ENCODE results near the gene ARPC1A. TPM values are rescaled to one million over a fixed set of nuclear protein-coding genes. Genes with fewer than 3 reads are reported as not detected.
A peak's percentile ranks its signal among the peaks of the same experiment; 100 is the strongest.
"Not testable (repeated sequence)": the region's sequence is repeated elsewhere in the genome, so short reads cannot be mapped to it uniquely, and the experiment has no call there.

Gene ARPC1A
- total RNA-seq, 4 donors from 2014 or later: 37.0 to 58.8 (median 44.1) TPM

- Histone ChIP-seq H3K27me3 (no peaks in the 10 kb centered on the region), H3K36me3 (no peaks in the 10 kb centered on the region), H3K9me3 (no peaks in the 10 kb centered on the region), H3K4me1 (no peaks in the 10 kb centered on the region), H3K4me3 (no peak overlapping the region), H3K27ac (no peak overlapping the region)
- TF ChIP-seq, protein P1, sequence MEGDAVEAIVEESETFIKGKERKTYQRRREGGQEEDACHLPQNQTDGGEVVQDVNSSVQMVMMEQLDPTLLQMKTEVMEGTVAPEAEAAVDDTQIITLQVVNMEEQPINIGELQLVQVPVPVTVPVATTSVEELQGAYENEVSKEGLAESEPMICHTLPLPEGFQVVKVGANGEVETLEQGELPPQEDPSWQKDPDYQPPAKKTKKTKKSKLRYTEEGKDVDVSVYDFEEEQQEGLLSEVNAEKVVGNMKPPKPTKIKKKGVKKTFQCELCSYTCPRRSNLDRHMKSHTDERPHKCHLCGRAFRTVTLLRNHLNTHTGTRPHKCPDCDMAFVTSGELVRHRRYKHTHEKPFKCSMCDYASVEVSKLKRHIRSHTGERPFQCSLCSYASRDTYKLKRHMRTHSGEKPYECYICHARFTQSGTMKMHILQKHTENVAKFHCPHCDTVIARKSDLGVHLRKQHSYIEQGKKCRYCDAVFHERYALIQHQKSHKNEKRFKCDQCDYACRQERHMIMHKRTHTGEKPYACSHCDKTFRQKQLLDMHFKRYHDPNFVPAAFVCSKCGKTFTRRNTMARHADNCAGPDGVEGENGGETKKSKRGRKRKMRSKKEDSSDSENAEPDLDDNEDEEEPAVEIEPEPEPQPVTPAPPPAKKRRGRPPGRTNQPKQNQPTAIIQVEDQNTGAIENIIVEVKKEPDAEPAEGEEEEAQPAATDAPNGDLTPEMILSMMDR (IDR thresholded peaks at IDR 0.05 in 4 of 5, conservative IDR thresholded peaks at IDR 0.05 in 1 of 5): no peak
- DNase-seq (no peak), ATAC-seq (no peak)
- intact Hi-C loops (cut with DNase I; ENCODE audit: low total_unique reads): no loop called here
- in situ Hi-C loops (cut with MboI; ENCODE audit: low sequenced_read_pairs in 4 of 4): loop anchor here (5.0 to 25.0 kb wide), 2 partner anchors 177 to 272 kb away; partner anchors contain the start of gene SMURF1 (in 1 of the 4)
Observed at GRCh38 chr7:99314504-99314903, 11.2 kb upstream of the ARPC1A start.

DNA sequence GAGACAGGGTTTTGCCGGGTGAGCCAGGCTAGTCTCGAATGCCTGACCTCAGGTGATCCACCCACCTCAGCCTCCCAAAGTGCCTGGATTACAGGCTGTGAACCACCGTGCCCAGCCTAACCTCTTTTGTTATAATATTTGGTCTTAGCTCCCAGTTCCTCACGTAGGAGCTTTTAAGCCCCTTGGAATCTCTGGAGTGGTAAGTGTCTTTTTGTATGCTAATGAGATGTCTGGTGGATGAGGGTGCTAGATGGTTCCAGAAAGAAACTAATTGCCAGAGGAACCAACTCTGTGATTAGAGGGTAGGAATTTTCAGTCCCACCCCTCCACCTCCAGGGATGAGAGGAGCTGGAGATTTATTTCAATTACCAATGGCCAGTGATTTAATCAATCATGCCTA is 5.3 kb upstream of the ARPC1A start:
- Histone ChIP-seq H3K4me3 (no peak overlapping the region), H3K4me1 (peaks cover 10 to 14% of the 10 kb centered on the region in 2 donors), H3K36me3 (no peaks in the 10 kb centered on the region), H3K9me3 (no peaks in the 10 kb centered on the region), H3K27me3 (no peaks in the 10 kb centered on the region), H3K27ac (no peak overlapping the region)
- no peak for ATAC-seq
- intact Hi-C loops (cut with DNase I; ENCODE audit: low total_unique reads) (loop anchor here (10.0 kb wide), 1 partner anchor 396 kb away; no protein-coding TSS in a partner anchor), in situ Hi-C loops (cut with MboI; ENCODE audit: low sequenced_read_pairs in 4 of 4) (loop anchor here in 1 of 4 donors (25.0 kb wide), 1 partner anchor 183 kb away; the partner anchor contains the start of gene SMURF1)
- no peak for DNase-seq
- TF ChIP-seq, protein P1 (IDR thresholded peaks at IDR 0.05 in 4 of 5, conservative IDR thresholded peaks at IDR 0.05 in 1 of 5): no peak
- TF ChIP-seq POLR2A (IDR thresholded peaks at IDR 0.05): no peak

DNA sequence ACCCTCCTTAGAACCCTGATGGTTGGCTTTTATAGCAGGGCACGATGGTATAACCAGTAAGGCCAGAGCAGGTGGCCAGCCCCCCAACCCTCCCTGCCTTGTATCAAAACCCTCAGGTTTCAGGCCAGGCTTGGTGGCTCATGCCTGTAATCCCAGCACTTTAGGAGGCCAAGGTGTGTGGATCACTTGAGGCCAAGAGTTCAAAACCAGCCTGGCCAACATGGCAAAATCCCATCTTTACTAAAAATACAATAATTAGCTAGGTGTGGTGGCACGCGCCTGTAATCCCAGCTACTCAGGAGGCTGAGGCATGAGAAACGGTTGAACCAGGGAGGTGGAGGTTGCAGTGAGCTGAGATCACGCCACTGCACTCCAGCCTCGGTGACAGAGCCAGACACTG is 3.0 kb upstream of the ARPC1A start:
- in situ Hi-C loops (cut with MboI; ENCODE audit: low sequenced_read_pairs in 4 of 4) (loop anchor here in 1 of 4 donors (25.0 kb wide), 1 partner anchor 185 kb away; the partner anchor contains the start of gene SMURF1), intact Hi-C loops (cut with DNase I; ENCODE audit: low total_unique reads) (loop anchor here (10.0 kb wide), 1 partner anchor 398 kb away; no protein-coding TSS in a partner anchor)
- not testable (repeated sequence) for H3K27me3 ChIP-seq, H3K4me3 ChIP-seq, H3K36me3 ChIP-seq, DNase-seq, H3K27ac ChIP-seq, ATAC-seq, H3K9me3 ChIP-seq
- H3K4me1 ChIP-seq: peaks cover 24 to 27% of the 10 kb centered on the region in 2 donors

DNA sequence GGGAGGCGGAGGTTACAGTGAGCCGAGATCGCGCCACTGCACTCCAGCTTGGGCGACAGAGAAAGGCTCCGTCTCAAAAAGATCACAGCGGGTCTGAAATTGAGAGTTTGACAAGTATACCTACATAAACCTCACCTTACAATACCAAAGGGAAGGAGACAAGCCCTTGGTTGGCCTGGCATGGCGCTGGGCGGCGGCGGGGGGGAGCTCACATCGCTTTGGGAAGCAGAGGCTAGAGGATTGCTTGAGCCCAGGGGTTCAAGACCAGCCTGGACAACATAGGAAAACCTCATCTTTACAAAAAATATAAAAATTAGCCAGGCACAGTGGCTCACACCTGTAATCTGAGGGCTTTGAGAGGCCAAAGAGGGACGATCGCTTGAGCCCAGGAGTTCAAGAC is 1.1 kb upstream of the ARPC1A start:
- intact Hi-C loops (cut with DNase I; ENCODE audit: low total_unique reads): loop anchor here (10.0 kb wide), 1 partner anchor 400 kb away; no protein-coding TSS in a partner anchor
- H3K27ac ChIP-seq: no peak overlapping the region
- TF ChIP-seq, protein P1 (IDR thresholded peaks at IDR 0.05 in 4 of 5, conservative IDR thresholded peaks at IDR 0.05 in 1 of 5): no peak
- TF ChIP-seq POLR2A (IDR thresholded peaks at IDR 0.05): no peak
- peak overlapping the region in 2 of 4 donors; percentile 97 to 98 for H3K4me3 ChIP-seq
- H3K36me3 ChIP-seq: no peaks in the 10 kb centered on the region
- no peaks in the 10 kb centered on the region for H3K27me3 ChIP-seq
- H3K9me3 ChIP-seq: no peaks in the 10 kb centered on the region
- ATAC-seq (no peak), DNase-seq (no peak)
- peaks cover 41 to 42% of the 10 kb centered on the region in 2 donors for H3K4me1 ChIP-seq
- in situ Hi-C loops (cut with MboI; ENCODE audit: low sequenced_read_pairs in 4 of 4): loop anchor here in 1 of 4 donors (25.0 kb wide), 1 partner anchor 187 kb away; the partner anchor contains the start of gene SMURF1

GRCh38 chr7:99325001-99325493 is 651 bp upstream of the ARPC1A start:
- TF ChIP-seq, protein P1 (IDR thresholded peaks at IDR 0.05 in 4 of 5, conservative IDR thresholded peaks at IDR 0.05 in 1 of 5): no peak
- TF ChIP-seq POLR2A (IDR thresholded peaks at IDR 0.05): no peak
- intact Hi-C loops (cut with DNase I; ENCODE audit: low total_unique reads) (loop anchor here (5.0 to 10.0 kb wide), 4 partner anchors 82 to 400 kb away; partner anchors contain the start of genes BUD31, PDAP1, SMURF1 and ZKSCAN5), in situ Hi-C loops (cut with MboI; ENCODE audit: low sequenced_read_pairs in 4 of 4) (no loop called here)
- H3K27me3 ChIP-seq: no peaks in the 10 kb centered on the region
- peaks cover 46 to 47% of the 10 kb centered on the region in 2 donors for H3K4me1 ChIP-seq
- ATAC-seq (no peak), DNase-seq (no peak)
- no peaks in the 10 kb centered on the region for H3K9me3 ChIP-seq
- H3K27ac ChIP-seq: peak overlapping the region; percentile 88 to 95 (median 94)
- peak overlapping the region; percentile 97 to 99 (median 98) for H3K4me3 ChIP-seq
- H3K36me3 ChIP-seq: no peaks in the 10 kb centered on the region

All from gastrocnemius medialis (tissue), 4 donors.